SU-DHL-6 (cell line): ENCODE data around the gene CHN1.

Source experiments
- EZH2phosphoT487 ChIP-seq: fragments of 200-600 bp; sonication (generic), shearing (Covaris generic); conservative IDR thresholded peaks from 2 replicates; pipeline ENCODE4 v1.6.1; 2018; ENCODE audit warnings: mild to moderate bottlenecking, antibody characterized with exemption, low read length, moderate library complexity, mixed read lengths
- TF ChIP-seq, protein P1 (sequence below): fragments of 200-600 bp; sonication (generic); IDR thresholded peaks from one replicate; pipeline ENCODE4 v1.5.1; 2017; ENCODE audit warnings: antibody characterized with exemption, mild to moderate bottlenecking, low read length, moderate library complexity; ENCODE audit not compliant: insufficient read depth, poor library complexity, severe bottlenecking

- TF ChIP-seq, protein P1, sequence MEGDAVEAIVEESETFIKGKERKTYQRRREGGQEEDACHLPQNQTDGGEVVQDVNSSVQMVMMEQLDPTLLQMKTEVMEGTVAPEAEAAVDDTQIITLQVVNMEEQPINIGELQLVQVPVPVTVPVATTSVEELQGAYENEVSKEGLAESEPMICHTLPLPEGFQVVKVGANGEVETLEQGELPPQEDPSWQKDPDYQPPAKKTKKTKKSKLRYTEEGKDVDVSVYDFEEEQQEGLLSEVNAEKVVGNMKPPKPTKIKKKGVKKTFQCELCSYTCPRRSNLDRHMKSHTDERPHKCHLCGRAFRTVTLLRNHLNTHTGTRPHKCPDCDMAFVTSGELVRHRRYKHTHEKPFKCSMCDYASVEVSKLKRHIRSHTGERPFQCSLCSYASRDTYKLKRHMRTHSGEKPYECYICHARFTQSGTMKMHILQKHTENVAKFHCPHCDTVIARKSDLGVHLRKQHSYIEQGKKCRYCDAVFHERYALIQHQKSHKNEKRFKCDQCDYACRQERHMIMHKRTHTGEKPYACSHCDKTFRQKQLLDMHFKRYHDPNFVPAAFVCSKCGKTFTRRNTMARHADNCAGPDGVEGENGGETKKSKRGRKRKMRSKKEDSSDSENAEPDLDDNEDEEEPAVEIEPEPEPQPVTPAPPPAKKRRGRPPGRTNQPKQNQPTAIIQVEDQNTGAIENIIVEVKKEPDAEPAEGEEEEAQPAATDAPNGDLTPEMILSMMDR, result no peak
- no peak for TF ChIP-seq EZH2phosphoT487
Observed at GRCh38 chr2:174836995-174837390, 168.2 kb downstream of the CHN1 start.
